PC-9 (cell line): ENCODE data around the gene FAM184B. TPM values are rescaled to one million over a fixed set of nuclear protein-coding genes. Genes with fewer than 3 reads are reported as not detected.

ENCODE experiments used
- BruUV-seq: library from RNA; stranded (reverse); fragments of 400-500 nt; replicated peaks from 2 replicates; lab custom pipeline; 2021; lab: Mats Ljungman, UMichigan
- CTCF ChIA-PET: fragments of 300-600 bp; sonication (Branson Sonifier 250); formaldehyde crosslinking; loops from one replicate; lab custom pipeline; 2022; ENCODE audit warnings: antibody characterized with exemption; lab: Charles Lee
- POLR2A ChIA-PET: fragments of 300-600 bp; sonication (Branson Sonifier 250); formaldehyde crosslinking; loops from one replicate; lab custom pipeline; 2022; ENCODE audit warnings: antibody characterized with exemption; ENCODE audit not compliant: unreplicated experiment; lab: Charles Lee
- DNase-seq, 2 experiments: peaks; one replicate each; pipeline versions ENCODE4 v3.0.0 to v3.0.0-alpha.2; 2015 to 2022; ENCODE audit warnings: mixed read lengths in 1 of 2
- H2AFZ ChIP-seq: fragments of 200-600 bp; sonication (generic); 2 replicates; pipeline ENCODE4 v1.8.1; 2017; ENCODE audit warnings: antibody characterized with exemption
- H3F3A ChIP-seq: fragments of 200-600 bp; sonication (generic); 2 replicates; pipeline ENCODE4 v1.8.1; 2017; ENCODE audit warnings: antibody characterized with exemption, mild to moderate bottlenecking, low read depth; ENCODE audit not compliant: insufficient read depth
- H3K27ac ChIP-seq: fragments of 200-600 bp; sonication (generic); 2 replicates; pipeline ENCODE4 v1.6.1; 2016; ENCODE audit warnings: mixed run types
- H3K27me3 ChIP-seq: fragments of 200-600 bp; sonication (generic); 2 replicates; pipeline ENCODE4 v1.6.1; 2016; ENCODE audit warnings: low read depth, mixed run types; ENCODE audit not compliant: insufficient read depth
- H3K36me3 ChIP-seq: fragments of 200-600 bp; sonication (generic); 2 replicates; pipeline ENCODE4 v1.6.1; 2016; ENCODE audit warnings: low read depth, mixed run types
- H3K4me1 ChIP-seq: fragments of 200-600 bp; sonication (generic); replicated peaks from 2 replicates; pipeline ENCODE4 v1.6.1; 2016; ENCODE audit warnings: mixed run types; ENCODE audit not compliant: insufficient read depth
- H3K4me2 ChIP-seq: fragments of 200-600 bp; sonication (generic); 2 replicates; pipeline ENCODE4 v1.6.1; 2017; ENCODE audit warnings: mixed run types
- H3K4me3 ChIP-seq: fragments of 200-600 bp; sonication (generic); 2 replicates; pipeline ENCODE4 v1.6.1; 2016; ENCODE audit warnings: mixed run types
- H3K79me2 ChIP-seq: fragments of 200-600 bp; sonication (generic); 2 replicates; pipeline ENCODE4 v1.6.1; 2017; ENCODE audit warnings: low read depth, mixed run types
- H3K9me2 ChIP-seq: fragments of 200-600 bp; sonication (generic); 2 replicates; pipeline ENCODE4 v1.8.1; 2017; ENCODE audit warnings: mild to moderate bottlenecking; ENCODE audit not compliant: insufficient read depth
- H3K9me3 ChIP-seq: fragments of 200-600 bp; sonication (generic); 2 replicates; pipeline ENCODE4 v1.8.1; 2016; ENCODE audit warnings: low read depth; ENCODE audit not compliant: insufficient read depth
- H4K20me1 ChIP-seq: fragments of 200-600 bp; sonication (generic); 2 replicates; pipeline ENCODE4 v1.8.1; 2017; ENCODE audit not compliant: insufficient read depth
- EZH2 ChIP-seq: fragments of 200-600 bp; sonication (generic); IDR thresholded peaks from 2 replicates; pipeline ENCODE4 v1.8.0; 2017; ENCODE audit warnings: antibody characterized with exemption, low read depth
- intact Hi-C: fragments of 100-400 bp; cut with micrococcal nuclease; formaldehyde crosslinking; loops from one replicate; pipeline ENCODE4 v1.10.0; 2022; ENCODE audit not compliant: unreplicated experiment
- total RNA-seq: library from RNA; stranded (reverse); gene quantifications from 2 replicates; pipeline ENCODE4 v1.2.3, GENCODE V29; 2021
- TF ChIP-seq, protein P1 (sequence below): fragments of 200-600 bp; sonication (generic); conservative IDR thresholded peaks from 2 replicates; pipeline ENCODE4 v1.6.1; 2017; ENCODE audit warnings: mixed run types, antibody characterized with exemption, mild to moderate bottlenecking, moderate library complexity

Gene FAM184B
- total RNA-seq, 1 experiment from 2014 or later = not detected

DNA sequence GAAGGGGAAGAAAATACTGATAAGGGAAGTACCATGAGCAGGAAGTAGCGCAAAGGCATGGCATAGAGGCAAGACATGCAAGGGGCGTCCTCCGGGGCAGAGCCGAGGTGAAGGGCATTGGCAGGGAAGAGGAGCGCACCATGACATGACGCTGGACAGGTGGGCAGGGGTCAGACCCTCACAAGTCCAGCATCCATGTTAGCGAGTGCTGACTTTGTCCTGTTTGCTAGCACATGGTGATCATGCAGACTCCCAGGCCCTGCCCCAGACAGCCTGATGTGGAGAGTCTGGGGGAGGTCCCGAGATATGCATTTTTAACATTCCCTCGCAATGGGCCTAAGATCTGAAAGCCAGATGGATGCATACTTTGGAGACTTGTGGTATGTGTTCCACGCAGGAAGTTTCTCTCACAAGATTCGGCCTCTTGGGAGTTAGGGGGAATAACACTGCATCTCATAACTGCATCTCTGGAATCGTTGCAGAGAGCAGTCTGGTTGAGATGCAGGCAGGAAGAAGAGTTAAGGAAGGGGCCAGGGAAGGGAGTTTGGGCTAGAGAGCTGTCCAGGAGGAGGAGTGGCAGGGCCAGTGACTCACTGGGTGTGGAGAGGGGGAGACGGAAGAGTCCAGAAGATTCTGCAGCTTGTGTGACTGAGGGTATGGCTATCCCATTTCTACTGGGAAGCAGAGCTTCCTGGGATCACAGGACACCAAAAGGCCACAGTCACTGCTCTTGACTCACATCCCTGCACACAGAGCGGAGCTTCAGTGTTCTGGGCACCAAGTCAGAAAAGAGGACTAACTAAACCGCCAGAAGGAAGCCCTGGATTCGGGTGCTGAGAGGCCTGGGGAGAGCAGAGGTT is 59.7 kb downstream of the FAM184B start:
- no peak overlapping the region for H3K4me2 ChIP-seq
- POLR2A ChIA-PET = no interaction called here
- intact Hi-C loops = no loop called here

DNA sequence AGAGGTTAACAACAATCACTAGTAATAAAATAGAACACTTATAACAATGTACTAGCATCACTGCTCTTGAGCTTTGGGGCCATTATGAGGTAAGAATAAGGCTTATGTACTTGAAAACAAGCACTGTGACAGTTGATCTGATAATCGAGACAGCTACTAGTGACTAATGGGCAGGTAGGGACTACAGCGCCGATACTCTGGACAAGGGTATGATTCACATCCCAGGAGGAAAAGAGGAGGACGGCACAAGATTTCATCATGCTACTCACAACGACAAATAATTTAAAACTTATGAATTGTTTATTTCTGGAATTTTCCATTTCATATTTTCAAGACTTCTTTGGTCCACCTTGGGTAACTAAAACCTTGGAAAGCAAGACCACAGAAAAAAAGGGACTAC is 62.3 kb downstream of the FAM184B start:
- no peaks in the 10 kb centered on the region for H3K36me3 ChIP-seq
- no peak overlapping the region for H3K27ac ChIP-seq
- ChIA-PET POLR2A (no interaction called here), CTCF (no interaction called here)
- TF ChIP-seq, protein P1, sequence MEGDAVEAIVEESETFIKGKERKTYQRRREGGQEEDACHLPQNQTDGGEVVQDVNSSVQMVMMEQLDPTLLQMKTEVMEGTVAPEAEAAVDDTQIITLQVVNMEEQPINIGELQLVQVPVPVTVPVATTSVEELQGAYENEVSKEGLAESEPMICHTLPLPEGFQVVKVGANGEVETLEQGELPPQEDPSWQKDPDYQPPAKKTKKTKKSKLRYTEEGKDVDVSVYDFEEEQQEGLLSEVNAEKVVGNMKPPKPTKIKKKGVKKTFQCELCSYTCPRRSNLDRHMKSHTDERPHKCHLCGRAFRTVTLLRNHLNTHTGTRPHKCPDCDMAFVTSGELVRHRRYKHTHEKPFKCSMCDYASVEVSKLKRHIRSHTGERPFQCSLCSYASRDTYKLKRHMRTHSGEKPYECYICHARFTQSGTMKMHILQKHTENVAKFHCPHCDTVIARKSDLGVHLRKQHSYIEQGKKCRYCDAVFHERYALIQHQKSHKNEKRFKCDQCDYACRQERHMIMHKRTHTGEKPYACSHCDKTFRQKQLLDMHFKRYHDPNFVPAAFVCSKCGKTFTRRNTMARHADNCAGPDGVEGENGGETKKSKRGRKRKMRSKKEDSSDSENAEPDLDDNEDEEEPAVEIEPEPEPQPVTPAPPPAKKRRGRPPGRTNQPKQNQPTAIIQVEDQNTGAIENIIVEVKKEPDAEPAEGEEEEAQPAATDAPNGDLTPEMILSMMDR = no peak
- TF ChIP-seq EZH2 = no peak
- no peaks in the 10 kb centered on the region for H3K4me1 ChIP-seq
- BruUV-seq = no TSS peak
- no peaks in the 10 kb centered on the region; the same call in 1 of the 2 replicates for H3K27me3 ChIP-seq
- no peaks in the 10 kb centered on the region for H3F3A ChIP-seq
- peak in 1 of 2 experiments; percentile 44 for DNase-seq
- no peaks in the 10 kb centered on the region for H4K20me1 ChIP-seq
- H2AFZ ChIP-seq = no peak overlapping the region
- intact Hi-C loops = no loop called here
- no peaks in the 10 kb centered on the region for H3K9me2 ChIP-seq
- H3K4me2 ChIP-seq = 0 out of 2 replicates have a peak overlapping the region, but pooled peaks have one; percentile 40
- no peaks in the 10 kb centered on the region for H3K79me2 ChIP-seq
- H3K4me3 ChIP-seq = no peak overlapping the region
- no peaks in the 10 kb centered on the region for H3K9me3 ChIP-seq

More for the DNA sequence above, 59.7 kb downstream of the FAM184B start:
- Histone ChIP-seq H3K36me3 (no peaks in the 10 kb centered on the region), H3K9me3 (no peaks in the 10 kb centered on the region), H3F3A (no peaks in the 10 kb centered on the region), H2AFZ (no peak overlapping the region), H4K20me1 (no peaks in the 10 kb centered on the region), H3K4me1 (no peaks in the 10 kb centered on the region), H3K79me2 (no peaks in the 10 kb centered on the region), H3K27me3 (no peaks in the 10 kb centered on the region; the same call in 1 of the 2 replicates), H3K27ac (no peak overlapping the region), H3K9me2 (no peaks in the 10 kb centered on the region), H3K4me3 (no peak overlapping the region)
- no peak for TF ChIP-seq EZH2
- TF ChIP-seq, protein P1 = no peak
- no TSS peak for BruUV-seq
- no peak for DNase-seq
- CTCF ChIA-PET = no interaction called here

DNA sequence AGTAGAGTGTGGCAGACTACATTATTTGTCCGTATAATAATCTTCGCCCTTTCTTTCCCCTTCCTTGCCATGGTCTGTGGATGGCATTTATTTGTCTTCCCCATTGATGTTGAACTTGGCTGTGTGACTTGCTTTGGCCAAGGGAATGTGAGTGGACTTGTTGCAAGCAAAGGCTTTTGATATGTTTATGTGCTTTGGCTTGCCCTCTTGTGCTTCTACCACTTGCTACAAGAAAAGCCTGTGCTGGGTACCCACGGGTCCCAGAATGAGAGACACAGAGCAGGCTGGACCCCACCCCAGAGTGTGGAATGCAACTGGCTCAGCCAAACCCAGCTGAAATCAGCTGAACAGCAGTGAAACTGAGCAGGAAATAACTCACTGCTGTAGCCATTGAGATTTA is 63.0 kb downstream of the FAM184B start:
- H2AFZ ChIP-seq = no peak overlapping the region
- TF ChIP-seq, protein P1 = no peak
- no peak for TF ChIP-seq EZH2
- no peak overlapping the region for H3K4me2 ChIP-seq
- H3K9me2 ChIP-seq = no peaks in the 10 kb centered on the region
- no peak for DNase-seq
- H3K27me3 ChIP-seq = no peaks in the 10 kb centered on the region; the same call in 1 of the 2 replicates
- H3K9me3 ChIP-seq = no peaks in the 10 kb centered on the region
- H3K4me1 ChIP-seq = no peaks in the 10 kb centered on the region
- intact Hi-C loops = no loop called here
- no peaks in the 10 kb centered on the region for H3F3A ChIP-seq
- H3K79me2 ChIP-seq = no peaks in the 10 kb centered on the region
- CTCF ChIA-PET = no interaction called here
- POLR2A ChIA-PET = no interaction called here
- BruUV-seq = no TSS peak
- no peak overlapping the region for H3K27ac ChIP-seq
- H3K36me3 ChIP-seq = no peaks in the 10 kb centered on the region
- H3K4me3 ChIP-seq = no peak overlapping the region
- H4K20me1 ChIP-seq = no peaks in the 10 kb centered on the region
